Measurements from ENCODE around the gene PHLDA2. TPM values are rescaled to one million over a fixed set of nuclear protein-coding genes. Genes with fewer than 3 reads are reported as not detected.
A peak's percentile ranks its signal among the peaks of the same experiment; 100 is the strongest.

Gene PHLDA2
- total RNA-seq, 1 donor from 2014 or later = 96.1 TPM

DNA sequence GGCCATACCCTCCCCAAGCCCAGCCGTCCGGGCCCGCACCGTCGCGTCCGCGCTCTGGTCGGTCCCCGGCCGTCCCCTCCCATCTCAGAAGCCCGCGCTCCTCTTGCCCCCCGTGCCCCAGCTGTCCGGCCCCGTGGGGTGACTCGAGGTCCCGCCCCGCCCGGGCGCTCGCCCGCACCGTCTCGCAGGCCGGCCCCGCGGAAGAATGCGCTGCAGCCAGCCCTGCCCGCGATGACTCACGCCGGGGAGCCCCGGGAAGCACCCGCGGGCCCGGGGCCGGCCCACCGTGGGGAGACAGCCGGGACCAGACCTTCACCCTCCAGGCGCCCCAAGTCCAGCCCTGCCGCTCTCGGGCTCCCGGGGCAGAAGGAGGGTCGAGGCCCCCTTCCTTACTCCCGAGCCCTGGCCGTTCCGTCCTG, 320 bp upstream of the PHLDA2 start:
- Mint-ChIP-seq H3K4me1 (ENCODE audit: unreplicated experiment) (peaks cover 66% of the 10 kb centered on the region), H3K4me3 (ENCODE audit: unreplicated experiment) (peak overlapping the region; percentile 75), H3K27me3 (ENCODE audit: unreplicated experiment) (no peaks in the 10 kb centered on the region), H3K9me3 (ENCODE audit: unreplicated experiment) (no peaks in the 10 kb centered on the region), H3K36me3 (ENCODE audit: unreplicated experiment) (no peaks in the 10 kb centered on the region), H3K27ac (ENCODE audit: unreplicated experiment) (peak overlapping the region; percentile 98)
- TF ChIP-seq, protein P1, sequence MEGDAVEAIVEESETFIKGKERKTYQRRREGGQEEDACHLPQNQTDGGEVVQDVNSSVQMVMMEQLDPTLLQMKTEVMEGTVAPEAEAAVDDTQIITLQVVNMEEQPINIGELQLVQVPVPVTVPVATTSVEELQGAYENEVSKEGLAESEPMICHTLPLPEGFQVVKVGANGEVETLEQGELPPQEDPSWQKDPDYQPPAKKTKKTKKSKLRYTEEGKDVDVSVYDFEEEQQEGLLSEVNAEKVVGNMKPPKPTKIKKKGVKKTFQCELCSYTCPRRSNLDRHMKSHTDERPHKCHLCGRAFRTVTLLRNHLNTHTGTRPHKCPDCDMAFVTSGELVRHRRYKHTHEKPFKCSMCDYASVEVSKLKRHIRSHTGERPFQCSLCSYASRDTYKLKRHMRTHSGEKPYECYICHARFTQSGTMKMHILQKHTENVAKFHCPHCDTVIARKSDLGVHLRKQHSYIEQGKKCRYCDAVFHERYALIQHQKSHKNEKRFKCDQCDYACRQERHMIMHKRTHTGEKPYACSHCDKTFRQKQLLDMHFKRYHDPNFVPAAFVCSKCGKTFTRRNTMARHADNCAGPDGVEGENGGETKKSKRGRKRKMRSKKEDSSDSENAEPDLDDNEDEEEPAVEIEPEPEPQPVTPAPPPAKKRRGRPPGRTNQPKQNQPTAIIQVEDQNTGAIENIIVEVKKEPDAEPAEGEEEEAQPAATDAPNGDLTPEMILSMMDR (IDR thresholded peaks at IDR 0.05) = no peak
- DNase-seq (ENCODE audit: extremely low spot score, unreplicated experiment) = peak; percentile 92

- TF ChIP-seq, protein P1 (IDR thresholded peaks at IDR 0.05) = no peak
- Mint-ChIP-seq H3K27me3 (ENCODE audit: unreplicated experiment) (no peaks in the 10 kb centered on the region), H3K36me3 (ENCODE audit: unreplicated experiment) (no peaks in the 10 kb centered on the region), H3K9me3 (ENCODE audit: unreplicated experiment) (no peaks in the 10 kb centered on the region), H3K4me1 (ENCODE audit: unreplicated experiment) (peaks cover 65% of the 10 kb centered on the region), H3K4me3 (ENCODE audit: unreplicated experiment) (peak overlapping the region; percentile 90), H3K27ac (ENCODE audit: unreplicated experiment) (peak overlapping the region; percentile 94)
- DNase-seq (ENCODE audit: extremely low spot score, unreplicated experiment) = no peak
Measured at GRCh38 chr11:2927851-2928604, 1.2 kb downstream of the PHLDA2 start.

DNA sequence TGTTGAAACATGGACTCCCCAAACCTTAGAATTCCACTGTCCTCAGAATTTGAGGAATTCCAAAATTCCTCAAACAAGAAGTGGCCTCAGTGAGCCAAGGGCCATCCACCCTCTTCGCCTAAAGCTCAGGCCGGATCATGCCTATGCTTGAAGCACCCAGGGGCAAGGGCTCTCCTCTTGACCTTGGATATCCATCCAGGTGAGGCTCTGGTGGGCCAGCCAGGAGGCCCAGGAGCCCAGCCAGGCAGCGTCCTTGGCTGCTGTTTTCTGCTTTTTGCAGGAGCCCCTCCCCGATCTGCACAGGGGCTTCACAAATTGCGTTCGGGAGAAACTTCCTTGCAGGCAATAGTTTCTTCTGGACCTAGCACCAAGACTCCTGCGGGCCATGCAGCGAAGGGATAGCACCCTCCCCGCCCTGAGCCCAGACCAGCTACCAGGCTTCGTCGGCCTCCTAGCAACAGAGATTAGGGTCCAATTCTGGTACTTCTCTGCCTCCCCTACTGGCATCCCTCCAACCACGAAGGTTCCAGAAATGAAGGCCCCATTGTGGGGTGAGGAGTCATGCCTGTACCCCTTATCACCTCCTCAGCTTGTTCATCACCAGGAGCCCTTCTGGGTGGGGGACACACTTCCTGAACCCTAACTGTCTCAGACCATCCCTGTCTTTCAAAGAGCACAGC, 2.0 kb downstream of the PHLDA2 start:
- TF ChIP-seq, protein P1 (IDR thresholded peaks at IDR 0.05) = no peak
- H3K9me3 Mint-ChIP-seq (ENCODE audit: unreplicated experiment) = no peaks in the 10 kb centered on the region
- peaks cover 57% of the 10 kb centered on the region for H3K4me1 Mint-ChIP-seq (ENCODE audit: unreplicated experiment)
- DNase-seq (ENCODE audit: extremely low spot score, unreplicated experiment) = no peak
- no peaks in the 10 kb centered on the region for H3K36me3 Mint-ChIP-seq (ENCODE audit: unreplicated experiment)
- H3K4me3 Mint-ChIP-seq (ENCODE audit: unreplicated experiment) = peak overlapping the region; percentile 90
- peak overlapping the region; percentile 94 for H3K27ac Mint-ChIP-seq (ENCODE audit: unreplicated experiment)
- H3K27me3 Mint-ChIP-seq (ENCODE audit: unreplicated experiment) = no peaks in the 10 kb centered on the region

- no peaks in the 10 kb centered on the region for H3K36me3 Mint-ChIP-seq (ENCODE audit: unreplicated experiment)
- H3K27me3 Mint-ChIP-seq (ENCODE audit: unreplicated experiment) = no peaks in the 10 kb centered on the region
- H3K27ac Mint-ChIP-seq (ENCODE audit: unreplicated experiment) = peak overlapping the region; percentile 57
- TF ChIP-seq, protein P1 (IDR thresholded peaks at IDR 0.05) = no peak
- peak overlapping the region; percentile 32 for H3K4me3 Mint-ChIP-seq (ENCODE audit: unreplicated experiment)
- no peak for DNase-seq (ENCODE audit: extremely low spot score, unreplicated experiment)
- peaks cover 53% of the 10 kb centered on the region for H3K4me1 Mint-ChIP-seq (ENCODE audit: unreplicated experiment)
- H3K9me3 Mint-ChIP-seq (ENCODE audit: unreplicated experiment) = no peaks in the 10 kb centered on the region
Measured at GRCh38 chr11:2926611-2927051, 2.6 kb downstream of the PHLDA2 start.

Measured in osteocyte (in vitro differentiated cells).